ENCODE data around the gene STARD7. TPM values are rescaled to one million over a fixed set of nuclear protein-coding genes. Genes with fewer than 3 reads are reported as not detected.
A peak's percentile ranks its signal among the peaks of the same experiment; 100 is the strongest.

Gene STARD7
- total and polyA plus RNA-seq, 7 donors = 111 to 472 (median 184) TPM

DNA sequence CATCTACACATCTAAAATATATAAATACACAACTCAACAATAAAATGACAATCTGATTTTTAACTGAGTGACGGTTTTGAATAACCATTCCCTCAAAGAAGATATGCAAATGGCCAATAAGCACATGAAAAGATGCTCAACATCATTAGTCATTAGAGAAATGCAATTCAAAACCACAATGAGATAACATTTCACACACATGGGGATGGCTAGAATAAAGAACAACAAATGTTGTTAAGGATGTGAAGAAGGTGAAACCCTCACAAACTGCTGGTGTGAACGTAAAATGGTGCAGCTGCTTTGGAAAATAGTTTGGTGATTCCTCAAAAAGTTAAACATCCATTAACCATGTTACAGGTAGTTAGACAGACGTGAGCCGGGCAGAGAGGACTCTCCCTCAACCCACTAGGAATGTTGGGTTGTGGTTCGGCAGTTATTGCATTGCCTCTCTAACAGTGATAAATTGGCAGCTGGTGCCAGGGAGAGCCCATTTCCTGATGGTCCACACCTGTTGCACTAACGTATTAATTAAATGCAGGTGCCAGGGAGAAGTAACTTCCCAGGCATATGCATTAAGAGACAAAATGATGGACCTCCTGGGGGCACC is 41.1 kb downstream of the STARD7 start:
- DNase-seq (no peak), ATAC-seq (no peak)
- intact Hi-C loops (cut with DNase I) = no loop called here
- no peaks in the 10 kb centered on the region for H3K27me3 ChIP-seq (ENCODE audit: insufficient read depth in 3 of 3, low read length in 2 of 3)
- H3K27ac ChIP-seq = no peak overlapping the region
- no peak overlapping the region for H3K4me3 ChIP-seq
- no peaks in the 10 kb centered on the region for H3K9me3 ChIP-seq
- H3K4me1 ChIP-seq = no peaks in the 10 kb centered on the region
- no peaks in the 10 kb centered on the region for H3K36me3 ChIP-seq (ENCODE audit: insufficient read depth in 1 of 2, low read depth in 1 of 2)
- 73 to 77% (median 74%) methylated on average over 6 of the region's 6 CpGs for WGBS, 3 donors
- TF ChIP-seq, protein P1, sequence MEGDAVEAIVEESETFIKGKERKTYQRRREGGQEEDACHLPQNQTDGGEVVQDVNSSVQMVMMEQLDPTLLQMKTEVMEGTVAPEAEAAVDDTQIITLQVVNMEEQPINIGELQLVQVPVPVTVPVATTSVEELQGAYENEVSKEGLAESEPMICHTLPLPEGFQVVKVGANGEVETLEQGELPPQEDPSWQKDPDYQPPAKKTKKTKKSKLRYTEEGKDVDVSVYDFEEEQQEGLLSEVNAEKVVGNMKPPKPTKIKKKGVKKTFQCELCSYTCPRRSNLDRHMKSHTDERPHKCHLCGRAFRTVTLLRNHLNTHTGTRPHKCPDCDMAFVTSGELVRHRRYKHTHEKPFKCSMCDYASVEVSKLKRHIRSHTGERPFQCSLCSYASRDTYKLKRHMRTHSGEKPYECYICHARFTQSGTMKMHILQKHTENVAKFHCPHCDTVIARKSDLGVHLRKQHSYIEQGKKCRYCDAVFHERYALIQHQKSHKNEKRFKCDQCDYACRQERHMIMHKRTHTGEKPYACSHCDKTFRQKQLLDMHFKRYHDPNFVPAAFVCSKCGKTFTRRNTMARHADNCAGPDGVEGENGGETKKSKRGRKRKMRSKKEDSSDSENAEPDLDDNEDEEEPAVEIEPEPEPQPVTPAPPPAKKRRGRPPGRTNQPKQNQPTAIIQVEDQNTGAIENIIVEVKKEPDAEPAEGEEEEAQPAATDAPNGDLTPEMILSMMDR (IDR thresholded peaks at IDR 0.05) = no peak

DNA sequence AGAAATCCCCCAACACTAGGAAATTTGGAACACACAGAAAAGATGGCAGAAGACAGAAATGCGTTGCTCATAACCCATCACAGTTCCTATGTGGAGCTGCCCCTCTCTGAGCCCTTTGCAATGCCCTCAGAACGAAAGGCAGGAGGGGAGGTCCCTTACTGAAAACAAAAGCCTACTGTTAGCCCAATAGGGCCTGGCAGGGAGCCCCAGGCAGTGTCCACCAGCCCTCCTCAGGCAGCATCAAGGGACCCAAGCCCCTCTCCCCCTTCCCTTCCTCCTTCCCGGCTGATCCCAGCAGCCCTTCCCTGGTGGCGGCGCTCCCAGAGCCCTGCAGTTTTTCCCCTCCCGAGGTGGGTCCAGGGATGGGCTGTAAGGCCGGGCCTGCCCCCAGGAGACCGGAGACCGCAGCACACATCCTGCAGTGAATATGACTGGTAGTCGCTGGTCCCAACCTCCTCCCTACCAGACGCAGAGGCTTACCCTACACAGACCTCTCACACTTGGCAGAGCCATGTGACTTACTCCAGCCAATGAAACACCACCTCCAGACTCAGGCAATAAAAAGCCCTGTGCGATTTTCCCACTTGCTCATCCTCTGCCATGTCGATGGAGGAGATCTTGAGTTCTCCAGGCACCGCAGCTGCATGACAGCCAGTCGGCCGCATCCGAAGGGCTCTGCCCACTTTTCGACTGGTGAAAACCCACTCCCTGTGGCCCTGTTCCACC is 44.0 kb downstream of the STARD7 start:
- H3K27me3 ChIP-seq (ENCODE audit: insufficient read depth in 3 of 3, low read length in 2 of 3) = no peaks in the 10 kb centered on the region
- H3K36me3 ChIP-seq (ENCODE audit: insufficient read depth in 1 of 2, low read depth in 1 of 2) = no peaks in the 10 kb centered on the region
- intact Hi-C loops (cut with DNase I) = loop anchor here in 1 of 2 donors (1.0 kb wide), 1 partner anchor 17 kb away; no protein-coding TSS in a partner anchor
- 70 to 71% (median 71%) methylated on average over 18 of the region's 18 CpGs for WGBS, 3 donors
- no peak for ATAC-seq
- H3K4me3 ChIP-seq = no peak overlapping the region
- no peak for DNase-seq
- no peaks in the 10 kb centered on the region for H3K4me1 ChIP-seq
- H3K27ac ChIP-seq = no peak overlapping the region
- no peaks in the 10 kb centered on the region for H3K9me3 ChIP-seq
- TF ChIP-seq, protein P1 (IDR thresholded peaks at IDR 0.05) = no peak

DNA sequence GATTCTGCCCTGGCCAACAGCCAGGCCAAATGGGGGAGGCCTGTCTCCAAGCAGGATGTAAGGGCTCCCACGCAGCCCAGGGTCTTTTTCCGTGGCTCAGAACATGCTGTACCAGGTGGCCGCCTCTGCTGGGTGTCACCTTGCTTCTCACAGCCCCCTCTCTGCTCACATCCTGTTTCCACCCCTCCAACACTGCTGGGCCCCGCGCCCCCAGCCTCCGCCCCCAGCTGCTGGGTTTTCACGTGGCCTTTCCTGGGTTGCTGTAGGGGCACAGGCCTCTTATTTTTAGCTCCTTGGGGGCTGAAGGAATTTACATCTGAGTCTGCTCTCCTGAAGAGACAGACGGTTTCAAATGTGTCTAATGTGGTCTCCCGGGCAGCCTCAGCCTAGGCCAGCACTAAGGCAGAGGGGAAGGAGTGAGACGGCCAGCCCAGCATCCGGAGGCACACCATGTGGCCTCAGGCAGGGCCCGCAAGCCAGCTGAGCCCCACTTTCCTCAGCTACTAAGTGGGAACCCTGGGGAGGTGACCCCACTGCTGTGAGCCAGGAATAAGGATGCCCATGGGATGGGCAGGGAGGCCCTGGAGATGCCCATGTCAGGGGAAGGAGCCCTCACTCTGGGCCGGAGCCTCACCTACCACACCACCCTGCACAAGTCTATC is 44.7 kb downstream of the STARD7 start:
- DNase-seq (no peak), ATAC-seq (peak in 2 of 4 donors; percentile 9 to 42)

DNA sequence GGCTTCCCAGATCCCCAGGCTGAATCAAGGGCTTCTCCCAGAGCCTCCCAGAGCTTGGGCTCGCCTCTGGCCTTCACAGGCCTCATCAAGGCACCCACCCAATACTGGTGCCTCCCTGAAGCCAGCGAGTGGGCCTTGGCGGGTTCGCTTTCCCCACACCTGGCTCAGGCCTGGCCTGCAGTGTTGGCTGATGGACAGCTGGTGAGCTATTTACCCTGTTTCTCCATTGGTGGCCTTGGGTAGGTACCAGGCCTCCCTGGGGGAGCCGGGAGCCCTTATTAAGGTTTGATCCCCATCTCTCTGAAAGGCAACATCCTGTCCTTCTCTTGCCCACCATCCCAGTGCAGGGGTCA is 45.2 kb downstream of the STARD7 start:
- no peaks in the 10 kb centered on the region for H3K36me3 ChIP-seq (ENCODE audit: insufficient read depth in 1 of 2, low read depth in 1 of 2)
- no peak overlapping the region for H3K4me3 ChIP-seq
- intact Hi-C loops (cut with DNase I) = no loop called here
- DNase-seq (peak in 1 of 2 donors; percentile 31), ATAC-seq (peak in 1 of 4 donors; percentile 31)
- no peaks in the 10 kb centered on the region for H3K9me3 ChIP-seq
- TF ChIP-seq, protein P1 (IDR thresholded peaks at IDR 0.05) = no peak
- no peak overlapping the region for H3K27ac ChIP-seq
- H3K27me3 ChIP-seq (ENCODE audit: insufficient read depth in 3 of 3, low read length in 2 of 3) = no peaks in the 10 kb centered on the region
- WGBS, 3 donors = 85 to 90% (median 89%) methylated on average over 5 of the region's 5 CpGs
- H3K4me1 ChIP-seq = no peaks in the 10 kb centered on the region

More for the DNA sequence above, 44.7 kb downstream of the STARD7 start:
- TF ChIP-seq, protein P1 (IDR thresholded peaks at IDR 0.05) = no peak
- no peaks in the 10 kb centered on the region for H3K4me1 ChIP-seq
- H3K9me3 ChIP-seq = no peaks in the 10 kb centered on the region
- no peaks in the 10 kb centered on the region for H3K27me3 ChIP-seq (ENCODE audit: insufficient read depth in 3 of 3, low read length in 2 of 3)
- H3K4me3 ChIP-seq = no peak overlapping the region
- intact Hi-C loops (cut with DNase I) = loop anchor here in 1 of 2 donors (1.0 kb wide), 1 partner anchor 17 kb away; no protein-coding TSS in a partner anchor
- H3K27ac ChIP-seq = no peak overlapping the region
- H3K36me3 ChIP-seq (ENCODE audit: insufficient read depth in 1 of 2, low read depth in 1 of 2) = no peaks in the 10 kb centered on the region
- WGBS, 3 donors = 59 to 69% (median 67%) methylated on average over 12 to 13 of the region's 13 CpGs

Data from psoas muscle (tissue), 8 donors.